Measurements from ENCODE around the gene IL1RAPL1. TPM values are rescaled to one million over a fixed set of nuclear protein-coding genes. Genes with fewer than 3 reads are reported as not detected.

The IL1RAPL1 gene
- total and polyA plus RNA-seq, 9 of the 15 experiments (the other 6 are each of a cell fraction or from before 2014, with no cell fraction given) = 0.04 to 0.07 (median 0.04) TPM; not detected in 6

DNA sequence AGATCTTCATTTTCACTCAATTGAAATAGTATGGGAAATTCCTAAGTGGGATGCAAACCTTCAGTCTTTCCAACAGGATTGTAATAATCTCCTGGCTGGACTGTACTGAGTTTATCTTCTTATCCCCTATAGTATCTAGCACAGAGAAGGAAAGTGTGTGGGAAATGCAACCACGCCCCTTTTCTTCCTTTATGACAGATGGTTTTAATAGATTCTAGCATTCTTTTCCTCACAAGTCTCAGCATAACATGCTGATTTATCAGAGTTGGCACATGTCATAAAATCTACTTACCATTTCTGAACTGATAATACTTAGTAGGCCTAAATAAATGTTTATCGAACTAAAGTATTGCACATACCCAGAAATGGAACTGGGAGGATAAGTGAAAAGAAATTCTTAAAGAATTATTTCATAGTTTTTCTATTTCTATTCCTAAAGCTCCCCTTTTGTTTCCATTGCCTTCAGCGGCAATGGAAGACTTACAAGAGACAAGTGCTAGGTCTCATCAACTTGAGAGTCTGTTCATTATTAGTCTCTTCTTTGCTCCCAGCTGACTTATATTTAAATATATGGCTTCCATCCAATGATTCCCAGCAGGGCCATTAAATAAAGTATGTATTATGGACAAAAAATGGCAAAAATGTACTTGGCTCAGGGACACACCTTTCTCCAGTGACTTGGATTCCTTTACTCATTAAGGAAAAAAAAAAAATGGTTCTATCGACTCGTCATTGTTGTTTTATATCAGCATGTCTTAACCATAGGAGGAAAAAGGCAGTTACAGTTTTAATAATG is 484.5 kb downstream of the IL1RAPL1 start (continued):
- TF ChIP-seq IFI16 (CRISPR knock-in tag; IDR thresholded peaks at IDR 0.05) (no peak), KHSRP (IDR thresholded peaks at IDR 0.05) (no peak), FOXA1 (IDR thresholded peaks at IDR 0.05; ENCODE audit: borderline replicate concordance) (no peak), JUN (IDR thresholded peaks at IDR 0.05; ENCODE audit: borderline replicate concordance, low read depth, low read length) (no peak), JUN (CRISPR knock-in tag; IDR thresholded peaks at IDR 0.05; ENCODE audit: borderline replicate concordance) (no peak), PTRF (tag; IDR thresholded peaks at IDR 0.05) (no peak)

DNA sequence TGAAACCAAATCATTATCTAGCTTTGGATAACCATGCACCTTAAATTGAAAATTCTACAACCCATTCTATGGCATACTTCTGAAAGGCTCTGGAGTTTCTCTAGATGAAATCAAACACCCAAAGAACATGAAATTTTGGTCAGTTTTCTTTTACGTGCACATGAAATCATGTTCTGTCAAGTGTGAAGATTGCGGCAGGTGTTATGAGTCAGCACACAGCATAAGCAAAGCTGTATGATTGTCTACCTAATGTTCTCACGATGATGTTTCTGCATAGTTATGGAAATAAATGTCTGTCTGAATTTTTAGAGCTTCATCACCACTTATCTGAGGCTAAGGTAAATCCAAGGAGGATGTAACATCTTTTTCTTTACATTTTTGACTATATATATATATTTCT is 495.3 kb downstream of the IL1RAPL1 start:
- BruUV-seq (replicated peaks) = no TSS peak
- intact Hi-C loops (cut with micrococcal nuclease) (no loop called here), in situ Hi-C loops (cut with MboI) (no loop called here)
- Histone ChIP-seq H3K4me3 (no peak overlapping the region), H2AFZ (ENCODE audit: low read depth, low read length) (no peak overlapping the region), H3K9ac (ENCODE audit: insufficient read depth in 1 of 2, low read depth in 2 of 2, low read length in 2 of 2) (no peak overlapping the region), H3K36me3 (ENCODE audit: control insufficient read depth, insufficient read depth, low read length) (no peaks in the 10 kb centered on the region), H3K9me1 (ENCODE audit: control insufficient read depth, insufficient read depth, low read length) (no peaks in the 10 kb centered on the region), H3K79me2 (ENCODE audit: control insufficient read depth, insufficient read depth, low read length) (no peaks in the 10 kb centered on the region), H3K4me1 (replicated peaks in 1 of 2; ENCODE audit: control insufficient read depth in 2 of 2, insufficient read depth in 2 of 2, low read length in 2 of 2) (no peaks in the 10 kb centered on the region), H3K4me2 (ENCODE audit: insufficient read depth, low read length) (no peak overlapping the region), H4K20me1 (replicated peaks; ENCODE audit: control insufficient read depth, insufficient read depth, low read length) (no peaks in the 10 kb centered on the region), H3K9me3 (replicated peaks; ENCODE audit: control insufficient read depth, insufficient read depth, low read depth, low read length) (no peaks in the 10 kb centered on the region), H3K27ac (ENCODE audit: extremely low read depth, low read depth, low read length) (no peak overlapping the region), H3K27me3 (ENCODE audit: control insufficient read depth in 2 of 2, insufficient read depth in 2 of 2, low read length in 2 of 2) (no peaks in the 10 kb centered on the region)
- ATAC-seq (no peak), DNase-seq (ENCODE audit: extremely low read depth in 1 of 4, low spot score in 3 of 4) (no peak), FAIRE-seq (no peak)
- CTCF ChIA-PET (ENCODE audit: low intra/inter-chr PET ratio) = no interaction called here
- POLR2A ChIA-PET = no interaction called here
- 8% methylated on average over 3 of the region's 3 CpGs for WGBS (ENCODE audit: insufficient coverage, low coverage, missing lambda C conversion rate)
- TF ChIP-seq MBD2 (IDR thresholded peaks at IDR 0.05; ENCODE audit: borderline replicate concordance, low read depth) = no peak
- TF ChIP-seq HEY1 (CRISPR knock-in tag; IDR thresholded peaks at IDR 0.05; ENCODE audit: borderline replicate concordance) = no peak
- no peak for TF ChIP-seq CC2D1A (IDR thresholded peaks at IDR 0.05)
- TF ChIP-seq HDAC2 (IDR thresholded peaks at IDR 0.05) = no peak
- no peak for TF ChIP-seq PHB (CRISPR knock-in tag; IDR thresholded peaks at IDR 0.05)
- TF ChIP-seq, protein P1, sequence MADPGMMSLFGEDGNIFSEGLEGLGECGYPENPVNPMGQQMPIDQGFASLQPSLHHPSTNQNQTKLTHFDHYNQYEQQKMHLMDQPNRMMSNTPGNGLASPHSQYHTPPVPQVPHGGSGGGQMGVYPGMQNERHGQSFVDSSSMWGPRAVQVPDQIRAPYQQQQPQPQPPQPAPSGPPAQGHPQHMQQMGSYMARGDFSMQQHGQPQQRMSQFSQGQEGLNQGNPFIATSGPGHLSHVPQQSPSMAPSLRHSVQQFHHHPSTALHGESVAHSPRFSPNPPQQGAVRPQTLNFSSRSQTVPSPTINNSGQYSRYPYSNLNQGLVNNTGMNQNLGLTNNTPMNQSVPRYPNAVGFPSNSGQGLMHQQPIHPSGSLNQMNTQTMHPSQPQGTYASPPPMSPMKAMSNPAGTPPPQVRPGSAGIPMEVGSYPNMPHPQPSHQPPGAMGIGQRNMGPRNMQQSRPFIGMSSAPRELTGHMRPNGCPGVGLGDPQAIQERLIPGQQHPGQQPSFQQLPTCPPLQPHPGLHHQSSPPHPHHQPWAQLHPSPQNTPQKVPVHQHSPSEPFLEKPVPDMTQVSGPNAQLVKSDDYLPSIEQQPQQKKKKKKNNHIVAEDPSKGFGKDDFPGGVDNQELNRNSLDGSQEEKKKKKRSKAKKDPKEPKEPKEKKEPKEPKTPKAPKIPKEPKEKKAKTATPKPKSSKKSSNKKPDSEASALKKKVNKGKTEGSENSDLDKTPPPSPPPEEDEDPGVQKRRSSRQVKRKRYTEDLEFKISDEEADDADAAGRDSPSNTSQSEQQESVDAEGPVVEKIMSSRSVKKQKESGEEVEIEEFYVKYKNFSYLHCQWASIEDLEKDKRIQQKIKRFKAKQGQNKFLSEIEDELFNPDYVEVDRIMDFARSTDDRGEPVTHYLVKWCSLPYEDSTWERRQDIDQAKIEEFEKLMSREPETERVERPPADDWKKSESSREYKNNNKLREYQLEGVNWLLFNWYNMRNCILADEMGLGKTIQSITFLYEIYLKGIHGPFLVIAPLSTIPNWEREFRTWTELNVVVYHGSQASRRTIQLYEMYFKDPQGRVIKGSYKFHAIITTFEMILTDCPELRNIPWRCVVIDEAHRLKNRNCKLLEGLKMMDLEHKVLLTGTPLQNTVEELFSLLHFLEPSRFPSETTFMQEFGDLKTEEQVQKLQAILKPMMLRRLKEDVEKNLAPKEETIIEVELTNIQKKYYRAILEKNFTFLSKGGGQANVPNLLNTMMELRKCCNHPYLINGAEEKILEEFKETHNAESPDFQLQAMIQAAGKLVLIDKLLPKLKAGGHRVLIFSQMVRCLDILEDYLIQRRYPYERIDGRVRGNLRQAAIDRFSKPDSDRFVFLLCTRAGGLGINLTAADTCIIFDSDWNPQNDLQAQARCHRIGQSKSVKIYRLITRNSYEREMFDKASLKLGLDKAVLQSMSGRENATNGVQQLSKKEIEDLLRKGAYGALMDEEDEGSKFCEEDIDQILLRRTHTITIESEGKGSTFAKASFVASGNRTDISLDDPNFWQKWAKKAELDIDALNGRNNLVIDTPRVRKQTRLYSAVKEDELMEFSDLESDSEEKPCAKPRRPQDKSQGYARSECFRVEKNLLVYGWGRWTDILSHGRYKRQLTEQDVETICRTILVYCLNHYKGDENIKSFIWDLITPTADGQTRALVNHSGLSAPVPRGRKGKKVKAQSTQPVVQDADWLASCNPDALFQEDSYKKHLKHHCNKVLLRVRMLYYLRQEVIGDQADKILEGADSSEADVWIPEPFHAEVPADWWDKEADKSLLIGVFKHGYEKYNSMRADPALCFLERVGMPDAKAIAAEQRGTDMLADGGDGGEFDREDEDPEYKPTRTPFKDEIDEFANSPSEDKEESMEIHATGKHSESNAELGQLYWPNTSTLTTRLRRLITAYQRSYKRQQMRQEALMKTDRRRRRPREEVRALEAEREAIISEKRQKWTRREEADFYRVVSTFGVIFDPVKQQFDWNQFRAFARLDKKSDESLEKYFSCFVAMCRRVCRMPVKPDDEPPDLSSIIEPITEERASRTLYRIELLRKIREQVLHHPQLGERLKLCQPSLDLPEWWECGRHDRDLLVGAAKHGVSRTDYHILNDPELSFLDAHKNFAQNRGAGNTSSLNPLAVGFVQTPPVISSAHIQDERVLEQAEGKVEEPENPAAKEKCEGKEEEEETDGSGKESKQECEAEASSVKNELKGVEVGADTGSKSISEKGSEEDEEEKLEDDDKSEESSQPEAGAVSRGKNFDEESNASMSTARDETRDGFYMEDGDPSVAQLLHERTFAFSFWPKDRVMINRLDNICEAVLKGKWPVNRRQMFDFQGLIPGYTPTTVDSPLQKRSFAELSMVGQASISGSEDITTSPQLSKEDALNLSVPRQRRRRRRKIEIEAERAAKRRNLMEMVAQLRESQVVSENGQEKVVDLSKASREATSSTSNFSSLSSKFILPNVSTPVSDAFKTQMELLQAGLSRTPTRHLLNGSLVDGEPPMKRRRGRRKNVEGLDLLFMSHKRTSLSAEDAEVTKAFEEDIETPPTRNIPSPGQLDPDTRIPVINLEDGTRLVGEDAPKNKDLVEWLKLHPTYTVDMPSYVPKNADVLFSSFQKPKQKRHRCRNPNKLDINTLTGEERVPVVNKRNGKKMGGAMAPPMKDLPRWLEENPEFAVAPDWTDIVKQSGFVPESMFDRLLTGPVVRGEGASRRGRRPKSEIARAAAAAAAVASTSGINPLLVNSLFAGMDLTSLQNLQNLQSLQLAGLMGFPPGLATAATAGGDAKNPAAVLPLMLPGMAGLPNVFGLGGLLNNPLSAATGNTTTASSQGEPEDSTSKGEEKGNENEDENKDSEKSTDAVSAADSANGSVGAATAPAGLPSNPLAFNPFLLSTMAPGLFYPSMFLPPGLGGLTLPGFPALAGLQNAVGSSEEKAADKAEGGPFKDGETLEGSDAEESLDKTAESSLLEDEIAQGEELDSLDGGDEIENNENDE (IDR thresholded peaks at IDR 0.05; ENCODE audit: low read depth, low read length) = no peak

Measured in K562 (cell line).